Sigmoid colon (tissue), 4 donors: ENCODE measurements around the gene RHO.

Experiments
- CTCF ChIP-seq, 4 experiments: fragments of 450-650 bp in 3 of 4; fragments of 200-600 bp in 1 of 4; IDR thresholded peaks; one replicate each; pipeline ENCODE4 v1.5.1; 2016 to 2019; ENCODE audit warnings: antibody characterized with exemption in 4 of 4, mild to moderate bottlenecking in 3 of 4, moderate library complexity in 2 of 4
- EP300 ChIP-seq, 4 donors: sonication (generic); formaldehyde crosslinking; IDR thresholded peaks; one replicate each; pipeline ENCODE4 v1.6.1; 2017; ENCODE audit warnings: antibody characterized with exemption in 4 of 4
- POLR2A ChIP-seq, 2 donors: fragments of 450-650 bp; IDR thresholded peaks; one replicate each; pipeline ENCODE4 v1.6.1; 2016; ENCODE audit warnings: antibody characterized with exemption in 2 of 2, mild to moderate bottlenecking in 2 of 2, moderate library complexity in 2 of 2
- POLR2AphosphoS5 ChIP-seq, 4 donors: sonication (generic); formaldehyde crosslinking; IDR thresholded peaks; one replicate each; pipeline ENCODE4 v1.6.1; 2017; ENCODE audit warnings: antibody characterized with exemption in 4 of 4

DNA sequence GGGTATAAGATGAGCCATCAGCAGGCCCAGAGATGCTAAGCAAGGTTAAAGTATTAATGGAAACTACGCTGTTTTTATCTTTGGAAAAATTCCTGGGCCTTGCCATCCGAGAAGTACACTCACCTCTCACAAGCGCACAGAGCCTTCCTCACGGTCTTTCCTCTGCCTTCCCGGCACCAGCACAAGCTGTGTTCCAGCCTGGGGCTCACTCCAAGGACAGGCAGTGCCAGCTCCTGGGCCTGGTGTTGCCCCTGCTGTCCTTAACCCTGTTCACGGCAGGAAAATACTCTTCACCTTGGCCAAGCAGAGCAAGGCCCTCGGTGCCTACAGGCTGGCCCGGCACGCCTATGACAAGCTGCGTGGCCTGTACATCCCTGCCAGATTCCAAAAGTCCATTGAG is 14.3 kb upstream of the RHO start:
- TF ChIP-seq POLR2AphosphoS5 (IDR thresholded peaks at IDR 0.05) (no peak), POLR2A (IDR thresholded peaks at IDR 0.05) (no peak), CTCF (IDR thresholded peaks at IDR 0.05) (no peak), EP300 (IDR thresholded peaks at IDR 0.05) (no peak)
